ENCODE results near the gene BTBD2. TPM values are rescaled to one million over a fixed set of nuclear protein-coding genes. Genes with fewer than 3 reads are reported as not detected.

Gene BTBD2
- total RNA-seq, 3 donors from 2014 or later: 12.6 to 17.2 (median 14.4) TPM

DNA sequence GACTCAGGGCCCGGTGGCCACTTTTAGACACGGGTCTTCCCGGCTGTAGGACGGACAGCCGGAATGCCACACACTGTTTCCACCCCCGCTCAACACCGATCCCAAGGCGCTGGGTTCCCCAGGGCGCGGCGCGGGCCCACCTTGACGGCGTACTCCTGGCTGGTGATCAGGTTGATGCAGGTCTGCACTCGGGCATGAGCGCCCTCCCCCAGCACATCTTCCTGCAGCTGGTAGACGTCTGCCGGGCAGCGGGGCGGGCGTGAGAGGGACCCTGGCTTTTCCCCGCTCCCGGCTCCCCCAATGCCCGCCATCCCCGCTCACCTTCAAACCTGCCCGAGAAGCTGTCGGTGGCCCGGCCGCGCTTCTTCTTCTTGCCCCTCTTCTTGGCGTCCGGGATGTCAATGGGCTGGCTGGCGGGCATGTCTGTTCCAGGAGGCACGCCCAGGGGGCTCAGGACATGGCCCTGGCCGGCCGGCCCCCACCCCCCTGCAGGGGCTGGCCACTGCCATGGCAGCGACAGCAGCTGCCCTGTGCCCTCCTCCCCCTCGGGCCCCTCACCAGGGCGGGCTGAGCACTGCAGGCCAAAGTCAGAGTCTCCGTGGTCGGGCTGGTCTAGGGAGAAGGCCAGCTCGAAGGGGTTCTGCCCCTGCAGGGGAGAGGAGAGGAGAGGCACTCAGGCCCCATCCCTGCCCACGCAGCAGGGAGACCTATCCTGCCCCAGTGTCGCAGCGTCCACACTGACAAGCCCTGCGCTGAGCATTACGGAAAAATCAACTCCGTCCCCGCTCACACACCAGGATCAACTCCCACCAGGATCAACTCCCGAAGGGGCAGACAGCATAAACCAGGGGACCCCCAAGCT, 30.8 kb upstream of the BTBD2 start:
- Mint-ChIP-seq H3K9me3 (no peaks in the 10 kb centered on the region), H3K4me3 (no peak overlapping the region), H3K4me1 (ENCODE audit: low read depth) (peaks cover 44% of the 10 kb centered on the region), H3K36me3 (ENCODE audit: insufficient read depth) (peaks cover 6% of the 10 kb centered on the region), H3K27me3 (ENCODE audit: low read depth) (no peaks in the 10 kb centered on the region)
- ATAC-seq (no peak), DNase-seq (no peak)

DNA sequence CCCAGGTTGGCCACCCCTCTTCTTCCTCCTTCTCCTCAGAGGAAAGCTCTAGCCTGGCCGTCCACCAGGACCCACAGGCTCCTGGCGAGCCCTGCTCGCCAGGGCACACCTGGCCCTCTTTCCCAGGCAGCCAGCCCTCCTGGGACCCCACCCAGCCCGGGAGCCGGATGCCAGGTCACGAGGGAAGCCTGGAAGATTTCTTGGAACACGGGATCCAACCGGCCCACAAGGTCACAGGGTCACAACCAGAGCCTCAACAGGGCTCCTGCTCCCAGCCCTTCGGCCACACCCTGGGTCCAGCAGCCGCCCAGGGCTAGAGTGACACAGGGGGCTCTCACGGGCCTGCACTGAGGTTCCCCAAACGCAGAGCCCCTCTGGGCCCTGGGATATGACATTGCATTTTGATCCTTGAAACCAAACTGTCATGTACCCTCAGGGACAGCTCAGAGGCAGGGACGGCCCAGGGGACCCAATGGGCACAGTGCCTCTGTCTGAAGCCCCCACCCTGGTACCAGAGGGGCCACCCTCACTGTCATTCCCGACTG, 30.1 kb upstream of the BTBD2 start:
- no peaks in the 10 kb centered on the region for H3K9me3 Mint-ChIP-seq
- H3K4me3 Mint-ChIP-seq: no peak overlapping the region

DNA sequence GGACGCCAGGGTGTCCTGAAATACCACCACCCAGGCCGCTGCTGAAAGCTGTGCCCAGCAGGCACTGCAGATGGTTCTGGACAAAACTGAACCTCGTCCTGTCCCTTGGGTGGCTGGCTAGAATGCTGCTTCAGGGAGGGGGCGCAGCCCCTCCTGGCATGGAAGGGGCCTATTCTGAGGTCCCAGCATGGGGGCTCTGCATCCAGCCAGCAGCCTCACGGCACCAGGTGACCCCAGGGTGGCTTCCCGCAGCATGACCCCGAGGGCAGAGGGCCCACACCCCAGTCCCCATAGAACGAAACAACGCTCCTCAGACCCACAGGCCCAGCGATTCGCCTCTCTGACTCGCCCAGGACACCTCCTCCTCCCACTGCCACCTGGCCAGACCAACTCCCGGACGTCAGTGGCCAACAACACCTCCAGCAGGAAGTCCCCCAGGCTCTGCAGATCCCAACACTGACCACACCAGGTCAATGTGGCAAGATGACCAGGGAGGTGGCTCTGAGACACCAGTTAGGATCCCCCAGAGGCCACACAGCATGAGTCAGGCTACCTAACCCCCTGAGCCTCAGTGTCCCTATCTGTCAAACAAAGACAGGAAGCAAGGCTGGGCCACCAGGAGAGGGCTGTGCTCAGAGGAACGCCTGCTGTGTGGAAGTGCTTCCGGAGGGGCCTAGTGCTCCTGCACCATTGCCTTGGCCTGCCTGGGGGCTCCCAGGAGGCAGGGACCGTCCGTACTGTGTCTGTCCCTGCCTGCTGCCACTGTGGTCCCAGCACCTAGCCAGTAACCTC, 29.4 kb upstream of the BTBD2 start:
- no peak for ATAC-seq
- Mint-ChIP-seq H3K36me3 (ENCODE audit: insufficient read depth) (peaks cover 6% of the 10 kb centered on the region), H3K4me1 (ENCODE audit: low read depth) (peaks cover 44% of the 10 kb centered on the region), H3K9me3 (no peaks in the 10 kb centered on the region), H3K27me3 (ENCODE audit: low read depth) (no peaks in the 10 kb centered on the region), H3K4me3 (no peak overlapping the region)
- no peak for DNase-seq

More for the DNA sequence above, 30.1 kb upstream of the BTBD2 start:
- Mint-ChIP-seq H3K36me3 (ENCODE audit: insufficient read depth) (peaks cover 6% of the 10 kb centered on the region), H3K27me3 (ENCODE audit: low read depth) (no peaks in the 10 kb centered on the region), H3K4me1 (ENCODE audit: low read depth) (peaks cover 44% of the 10 kb centered on the region)
- ATAC-seq (no peak), DNase-seq (no peak)

DNA sequence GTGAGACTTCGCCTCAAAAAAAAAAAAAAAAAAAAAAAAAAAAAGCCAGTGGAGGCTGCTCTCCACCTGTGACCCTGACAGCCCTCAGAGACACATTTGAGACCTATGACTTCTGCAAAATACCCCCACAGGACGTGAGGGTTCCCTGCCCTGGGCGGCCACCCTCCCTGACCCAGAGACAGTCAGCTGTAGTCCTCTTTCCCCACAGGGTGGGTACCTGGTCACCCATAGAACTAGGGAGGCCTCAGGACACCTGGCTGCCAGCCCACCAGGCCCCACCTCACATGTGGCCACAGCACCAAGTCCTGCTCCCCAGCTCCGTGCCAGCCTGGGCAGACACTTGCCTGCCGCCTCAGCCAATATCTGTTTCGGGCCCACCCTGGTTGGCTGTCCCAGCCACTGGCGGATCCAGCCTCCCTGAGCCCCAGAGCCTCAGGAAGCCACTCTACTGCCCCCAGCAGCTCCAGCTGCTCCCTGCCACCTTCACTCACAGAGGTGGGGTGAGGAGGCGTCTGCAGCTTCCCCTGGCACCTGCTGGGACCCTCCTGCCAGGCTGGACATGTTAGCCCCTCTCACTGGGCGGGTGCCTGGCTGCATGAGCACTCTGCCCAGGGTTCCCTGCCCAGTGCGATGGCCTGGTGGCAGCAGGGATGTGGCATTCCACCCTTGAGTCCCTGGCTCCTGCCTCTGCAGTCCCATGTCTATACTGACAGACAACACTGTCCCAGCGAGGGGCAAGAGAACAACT, 28.6 kb upstream of the BTBD2 start:
- DNase-seq: no peak
- Mint-ChIP-seq H3K36me3 (ENCODE audit: insufficient read depth) (peaks cover 9% of the 10 kb centered on the region), H3K27me3 (ENCODE audit: low read depth) (no peaks in the 10 kb centered on the region), H3K4me3 (no peak overlapping the region), H3K9me3 (no peaks in the 10 kb centered on the region), H3K4me1 (ENCODE audit: low read depth) (peaks cover 38% of the 10 kb centered on the region)
- no peak for ATAC-seq

DNA sequence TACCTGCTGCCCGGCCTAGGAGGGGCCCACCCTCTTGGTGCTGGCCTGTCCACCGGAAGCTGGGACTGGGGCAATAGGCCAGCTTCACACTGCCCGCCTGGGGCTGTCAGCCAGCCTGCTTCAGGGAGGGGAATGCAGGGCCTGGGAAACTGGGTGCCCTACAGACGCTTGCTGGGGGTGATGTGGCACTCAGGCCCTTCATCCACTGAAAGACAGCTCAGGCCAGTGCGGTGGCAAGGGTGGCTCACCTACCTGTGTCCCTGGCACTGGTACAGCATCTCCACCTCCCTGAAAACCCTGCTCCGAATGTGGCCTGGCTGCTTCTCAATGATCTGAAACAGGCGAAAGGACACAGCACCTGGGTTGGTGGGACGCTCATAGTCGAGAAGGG, 27.7 kb upstream of the BTBD2 start:
- DNase-seq: no peak
- peaks cover 30% of the 10 kb centered on the region for H3K4me1 Mint-ChIP-seq (ENCODE audit: low read depth)
- H3K9me3 Mint-ChIP-seq: no peaks in the 10 kb centered on the region
- H3K4me3 Mint-ChIP-seq: peak overlapping the region; percentile 71
- H3K36me3 Mint-ChIP-seq (ENCODE audit: insufficient read depth): peaks cover 11% of the 10 kb centered on the region
- ATAC-seq: no peak
- H3K27me3 Mint-ChIP-seq (ENCODE audit: low read depth): no peaks in the 10 kb centered on the region

DNA sequence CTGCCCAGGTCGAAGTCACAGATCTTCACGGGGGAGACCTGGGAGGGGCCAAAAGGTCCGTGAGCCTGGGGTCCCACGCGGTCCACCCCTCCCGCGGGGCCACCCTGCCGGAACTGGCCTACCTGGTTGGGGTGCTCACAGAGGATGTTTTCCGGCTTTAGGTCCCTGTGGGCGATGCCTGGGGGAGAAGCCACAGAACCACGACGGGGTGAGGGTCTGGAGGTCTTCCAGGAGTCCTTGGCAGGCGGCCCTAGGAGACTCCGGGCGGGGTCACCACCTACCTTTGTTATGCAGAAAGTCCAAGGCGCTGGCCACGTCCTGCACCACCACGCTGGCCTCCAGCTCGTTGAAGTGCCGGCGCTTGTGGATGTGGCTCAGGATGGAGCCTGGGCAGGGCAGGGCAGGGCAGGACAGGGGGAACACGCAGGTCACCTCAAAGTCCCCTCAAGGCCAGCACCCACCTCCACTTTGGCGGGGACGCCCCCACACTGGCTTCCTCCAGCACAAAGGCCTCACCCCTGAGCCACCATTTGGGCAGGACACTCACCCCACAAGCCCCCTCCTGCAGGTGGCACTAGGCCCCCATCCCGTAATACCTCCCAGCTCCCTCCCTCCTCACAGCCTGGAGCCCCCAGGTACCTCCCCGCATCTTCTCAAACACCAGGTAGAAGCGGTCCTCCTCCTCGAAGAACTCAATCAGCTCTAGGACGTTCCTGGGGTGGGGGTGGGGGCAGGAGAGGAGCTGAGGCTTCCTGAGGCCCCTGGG, 27.2 kb upstream of the BTBD2 start:
- peak overlapping the region; percentile 71 for H3K4me3 Mint-ChIP-seq
- H3K9me3 Mint-ChIP-seq: no peaks in the 10 kb centered on the region
- DNase-seq (no peak), ATAC-seq (no peak)
- no peaks in the 10 kb centered on the region for H3K27me3 Mint-ChIP-seq (ENCODE audit: low read depth)
- H3K36me3 Mint-ChIP-seq (ENCODE audit: insufficient read depth): peaks cover 11% of the 10 kb centered on the region
- H3K4me1 Mint-ChIP-seq (ENCODE audit: low read depth): peaks cover 26% of the 10 kb centered on the region

DNA sequence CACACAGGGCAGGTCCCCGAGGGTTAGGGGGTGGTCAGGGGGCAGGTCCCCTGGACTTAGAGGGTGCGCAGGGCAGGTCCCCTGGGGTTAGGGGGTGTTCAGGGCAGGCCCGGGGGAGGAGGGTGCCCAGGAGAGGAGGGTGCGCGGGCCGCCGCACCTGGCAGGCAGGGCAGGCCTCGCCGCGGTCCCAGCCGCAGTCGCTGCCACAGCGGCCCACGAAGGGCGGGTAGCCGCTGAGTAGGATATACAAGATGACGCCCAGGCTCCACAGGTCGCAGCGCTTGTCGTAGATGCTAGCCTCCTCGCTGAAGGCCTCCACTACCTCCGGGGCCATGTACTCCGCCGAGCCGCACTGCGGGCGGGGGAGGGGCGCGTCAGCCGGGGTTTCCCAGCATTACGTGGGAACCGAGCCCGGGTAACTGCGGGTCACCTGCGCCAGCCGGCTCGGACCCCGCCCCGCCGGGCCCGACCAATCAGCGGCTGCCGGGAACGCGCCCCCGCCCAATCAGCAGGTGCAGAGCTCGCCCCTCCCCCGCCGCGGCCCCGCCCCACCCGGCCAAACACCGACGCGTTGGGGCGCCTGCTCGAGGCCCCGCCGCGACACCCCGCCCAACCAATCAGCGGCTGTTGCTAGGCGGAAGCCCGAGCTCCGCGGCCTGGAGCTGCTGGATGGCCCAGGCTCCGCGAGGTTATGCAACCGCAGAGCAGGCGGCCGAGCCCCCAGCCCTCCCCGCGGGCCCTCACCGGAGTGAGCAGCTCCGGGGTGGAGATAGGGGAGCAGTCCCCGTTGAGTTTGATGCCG, 26.4 kb upstream of the BTBD2 start:
- no peaks in the 10 kb centered on the region for H3K9me3 Mint-ChIP-seq
- peak; percentile 99 for DNase-seq
- peak; percentile 90 to 93 for ATAC-seq
- H3K4me3 Mint-ChIP-seq: peak overlapping the region; percentile 71
- no peaks in the 10 kb centered on the region for H3K27me3 Mint-ChIP-seq (ENCODE audit: low read depth)
- H3K36me3 Mint-ChIP-seq (ENCODE audit: insufficient read depth): peaks cover 11% of the 10 kb centered on the region
- H3K4me1 Mint-ChIP-seq (ENCODE audit: low read depth): peaks cover 19% of the 10 kb centered on the region

DNA sequence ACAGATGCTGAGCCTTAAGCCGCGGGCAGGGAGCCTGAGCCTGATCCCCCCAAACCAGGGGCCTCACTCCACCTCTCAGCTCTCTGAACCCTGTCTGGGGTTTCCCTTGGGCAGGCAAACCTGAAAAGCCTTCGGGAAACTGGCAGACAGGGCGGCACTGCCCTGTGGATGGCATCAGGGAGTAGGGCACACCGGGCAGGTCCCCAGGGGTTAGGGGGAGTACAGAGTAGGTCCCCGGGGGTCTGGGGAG, 25.8 kb upstream of the BTBD2 start:
- H3K36me3 Mint-ChIP-seq (ENCODE audit: insufficient read depth): peaks cover 11% of the 10 kb centered on the region
- ATAC-seq: no peak

DNA sequence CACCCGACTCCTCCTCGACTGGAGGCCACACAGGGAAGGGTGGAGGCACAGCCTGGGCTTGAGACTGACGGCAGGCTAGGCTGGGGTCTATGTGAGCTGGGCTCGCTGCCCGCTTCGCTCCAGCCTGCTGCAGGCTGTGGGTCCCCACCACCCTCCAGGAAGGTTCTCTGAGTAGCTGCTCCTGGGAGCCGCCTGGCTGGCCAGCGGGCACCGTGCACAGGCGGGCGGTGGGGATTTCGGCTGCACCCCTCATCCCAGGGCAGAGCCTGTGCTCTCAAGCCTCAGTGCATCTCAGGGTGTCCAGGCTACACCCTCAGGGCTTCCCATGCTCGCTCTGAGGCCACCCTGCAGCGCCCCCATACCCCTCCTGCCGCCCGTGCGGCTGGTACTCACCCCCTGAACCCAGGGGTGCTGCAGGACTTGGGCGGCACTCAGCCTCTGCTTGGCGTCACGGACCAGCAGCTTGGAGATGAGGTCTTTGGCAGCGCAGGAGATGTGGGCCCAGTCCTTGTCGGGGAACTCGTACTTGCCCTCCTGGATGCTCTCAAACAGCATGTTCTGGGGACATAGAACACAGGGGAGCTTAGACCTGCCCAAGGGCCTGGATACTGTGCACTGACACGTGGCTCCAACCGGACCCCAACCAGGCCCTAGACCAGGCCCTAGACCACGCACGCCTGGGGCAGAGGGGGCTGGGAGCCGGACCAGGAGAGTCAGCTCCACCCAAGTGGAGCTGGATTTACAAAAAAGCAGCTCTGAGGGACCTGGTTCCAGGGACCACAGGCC, 25.3 kb upstream of the BTBD2 start:
- no peak for ATAC-seq

More for the DNA sequence above, 25.8 kb upstream of the BTBD2 start:
- DNase-seq: no peak
- H3K9me3 Mint-ChIP-seq: no peaks in the 10 kb centered on the region
- H3K4me3 Mint-ChIP-seq: peak overlapping the region; percentile 68
- H3K27me3 Mint-ChIP-seq (ENCODE audit: low read depth): no peaks in the 10 kb centered on the region
- peaks cover 18% of the 10 kb centered on the region for H3K4me1 Mint-ChIP-seq (ENCODE audit: low read depth)

DNA sequence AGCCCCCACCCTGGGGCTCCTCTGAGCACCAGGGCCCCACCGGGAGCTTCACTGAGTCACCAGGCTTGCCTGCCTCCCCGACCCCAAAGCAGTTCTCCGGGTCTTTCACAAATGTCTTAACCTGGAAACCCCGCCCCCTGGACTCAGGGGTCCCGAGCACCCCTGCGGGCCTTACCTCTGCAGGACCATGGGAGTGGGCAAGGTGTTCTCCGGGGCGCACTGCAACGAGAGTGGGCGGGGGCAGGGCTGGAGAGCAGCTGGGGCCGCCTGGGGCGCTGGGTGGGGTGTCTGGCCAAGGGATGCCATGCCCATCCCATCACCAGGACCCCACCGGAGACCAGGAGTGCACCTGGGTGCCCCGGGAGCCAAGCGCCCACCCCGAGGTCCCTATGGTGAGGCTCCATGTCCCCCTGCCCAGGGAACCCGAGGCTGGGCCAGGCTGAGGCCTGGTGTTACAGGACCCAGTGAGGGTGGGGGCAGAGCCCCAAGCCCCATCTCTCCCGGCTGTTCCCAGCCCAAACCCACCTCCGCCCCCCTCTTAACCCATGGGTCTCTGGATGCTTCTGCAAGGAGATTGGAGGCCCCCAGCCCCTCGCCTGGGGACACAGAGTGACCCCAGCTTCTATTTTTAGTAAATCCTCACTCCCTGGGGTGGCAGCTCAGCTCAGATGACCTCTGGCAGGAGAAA, 24.6 kb upstream of the BTBD2 start:
- H3K4me3 Mint-ChIP-seq: no peak overlapping the region
- H3K9me3 Mint-ChIP-seq: peaks cover 4% of the 10 kb centered on the region
- ATAC-seq: no peak

More for the DNA sequence above, 25.3 kb upstream of the BTBD2 start:
- peaks cover 18% of the 10 kb centered on the region for H3K4me1 Mint-ChIP-seq (ENCODE audit: low read depth)
- DNase-seq: no peak
- no peaks in the 10 kb centered on the region for H3K9me3 Mint-ChIP-seq
- peak overlapping the region; percentile 68 for H3K4me3 Mint-ChIP-seq
- peaks cover 11% of the 10 kb centered on the region for H3K36me3 Mint-ChIP-seq (ENCODE audit: insufficient read depth)
- no peaks in the 10 kb centered on the region for H3K27me3 Mint-ChIP-seq (ENCODE audit: low read depth)

DNA sequence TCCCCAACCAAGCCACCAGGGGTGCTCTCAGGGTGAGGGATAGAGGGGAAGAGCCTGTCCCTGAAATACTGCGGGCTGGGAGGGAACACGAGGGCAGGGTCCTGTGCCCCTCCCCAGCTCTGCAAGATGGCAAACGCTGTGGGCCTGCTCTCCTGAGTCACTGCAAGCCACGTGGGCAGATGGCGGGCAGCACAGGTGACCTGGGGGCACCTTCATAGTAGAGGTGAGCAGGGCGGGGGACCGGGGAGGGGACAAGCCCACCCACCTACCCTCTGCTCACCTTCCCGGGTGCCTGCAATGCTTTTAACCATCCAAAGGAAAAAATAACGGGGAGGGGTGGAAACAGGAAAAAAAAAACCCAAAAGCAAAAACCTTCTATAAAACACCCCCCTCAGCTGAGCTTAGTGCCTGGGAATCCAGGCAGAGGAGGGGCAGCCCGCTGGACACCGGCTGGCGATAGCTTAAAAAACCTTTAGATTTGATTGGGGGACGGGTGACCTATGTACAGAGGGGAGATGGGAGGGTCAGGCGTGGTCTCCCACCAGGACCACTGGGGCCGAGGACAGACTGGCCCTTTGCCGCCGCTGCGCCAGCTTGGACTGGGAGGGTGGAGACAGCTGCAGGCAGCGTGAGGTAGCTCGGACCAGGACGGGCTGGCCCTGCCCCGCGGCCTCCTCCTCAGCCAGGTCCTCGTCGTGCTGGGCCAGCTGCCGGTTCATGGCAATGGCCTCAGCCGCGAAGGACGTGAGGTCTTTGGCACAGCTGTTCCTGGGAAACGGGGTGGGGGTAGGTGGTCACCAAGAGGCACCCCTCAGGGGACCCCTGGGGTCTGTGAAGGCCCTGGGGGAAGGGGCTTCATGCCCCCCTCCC, 23.8 kb upstream of the BTBD2 start:
- peaks cover 8% of the 10 kb centered on the region for H3K36me3 Mint-ChIP-seq (ENCODE audit: insufficient read depth)
- H3K9me3 Mint-ChIP-seq: peaks cover 4% of the 10 kb centered on the region
- H3K27me3 Mint-ChIP-seq (ENCODE audit: low read depth): no peaks in the 10 kb centered on the region
- DNase-seq (no peak), ATAC-seq (no peak)
- peaks cover 19% of the 10 kb centered on the region for H3K4me1 Mint-ChIP-seq (ENCODE audit: low read depth)
- no peak overlapping the region for H3K4me3 Mint-ChIP-seq

More for the DNA sequence above, 24.6 kb upstream of the BTBD2 start:
- Mint-ChIP-seq H3K27me3 (ENCODE audit: low read depth) (no peaks in the 10 kb centered on the region), H3K4me1 (ENCODE audit: low read depth) (peaks cover 21% of the 10 kb centered on the region), H3K36me3 (ENCODE audit: insufficient read depth) (peaks cover 11% of the 10 kb centered on the region)
- DNase-seq: no peak
